Measurements from ENCODE around the gene ARMC5.

ARMC5 gene

GRCh38 chr16:31458073-31458843 lies 1.0 kb upstream of the ARMC5 start:
- FAIRE-seq (no peak), DNase-seq (ENCODE audit: insufficient read length, low spot score) (no peak)
- TF ChIP-seq CTCF (IDR thresholded peaks at IDR 0.05; ENCODE audit: insufficient read depth, missing control alignments): no peak

GRCh38 chr16:31459687-31460581 lies 633 bp downstream of the ARMC5 start:
- TF ChIP-seq CTCF (IDR thresholded peaks at IDR 0.05; ENCODE audit: insufficient read depth, missing control alignments): no peak
- no peak for FAIRE-seq
- DNase-seq (ENCODE audit: insufficient read length, low spot score): peak; percentile 80

GRCh38 chr16:31460582-31461002 lies 1.3 kb downstream of the ARMC5 start:
- DNase-seq (ENCODE audit: insufficient read length, low spot score): no peak
- peak; percentile 52 for TF ChIP-seq CTCF (IDR thresholded peaks at IDR 0.05; ENCODE audit: insufficient read depth, missing control alignments)
- no peak for FAIRE-seq

- DNase-seq (ENCODE audit: insufficient read length, low spot score) (no peak), FAIRE-seq (no peak)
- TF ChIP-seq CTCF (IDR thresholded peaks at IDR 0.05; ENCODE audit: insufficient read depth, missing control alignments): no peak
Observed at GRCh38 chr16:31461201-31461920, 2.1 kb downstream of the ARMC5 start.

GRCh38 chr16:31461921-31462804 lies 2.9 kb downstream of the ARMC5 start:
- DNase-seq (ENCODE audit: insufficient read length, low spot score) (no peak), FAIRE-seq (no peak)
- TF ChIP-seq CTCF (IDR thresholded peaks at IDR 0.05; ENCODE audit: insufficient read depth, missing control alignments): no peak

GRCh38 chr16:31464348-31464769 lies 5.1 kb downstream of the ARMC5 start:
- DNase-seq (ENCODE audit: insufficient read length, low spot score) (no peak), FAIRE-seq (no peak)
- no peak for TF ChIP-seq CTCF (IDR thresholded peaks at IDR 0.05; ENCODE audit: insufficient read depth, missing control alignments)

All from D721Med (cell line).